Trophoblast cell (in vitro differentiated cells and primary cell): Measurements from ENCODE around the gene NAV3.

Experiments used
- DNase-seq, 2 donors: peaks; one replicate each; pipeline ENCODE4 v3.0.0-alpha.2; 2016
- H2AFZ ChIP-seq: 2 replicates; pipeline ENCODE4 v1.6.1; 2013; ENCODE audit warnings: low read length, moderate library complexity, mild to moderate bottlenecking; ENCODE audit not compliant: insufficient read depth, poor library complexity
- H2AK5ac ChIP-seq: 2 replicates; pipeline ENCODE4 v1.6.1; 2013; ENCODE audit warnings: mild to moderate bottlenecking, low read length
- H2BK120ac ChIP-seq: 2 replicates; pipeline ENCODE4 v1.6.1; 2013; ENCODE audit warnings: low read length, mild to moderate bottlenecking, moderate library complexity; ENCODE audit not compliant: insufficient read depth, poor library complexity
- H2BK12ac ChIP-seq: 2 replicates; pipeline ENCODE4 v1.6.1; 2013; ENCODE audit warnings: mild to moderate bottlenecking, low read length, moderate library complexity
- H2BK5ac ChIP-seq: 2 replicates; pipeline ENCODE4 v1.6.1; 2013; ENCODE audit warnings: low read length, low read depth, moderate library complexity, mild to moderate bottlenecking; ENCODE audit not compliant: poor library complexity
- H3K14ac ChIP-seq: 2 replicates; pipeline ENCODE4 v1.6.1; 2013; ENCODE audit warnings: mild to moderate bottlenecking, low read length
- H3K18ac ChIP-seq: 2 replicates; pipeline ENCODE4 v1.6.1; 2013; ENCODE audit warnings: mild to moderate bottlenecking, low read length
- H3K23ac ChIP-seq: 2 replicates; pipeline ENCODE4 v1.6.1; 2013; ENCODE audit warnings: low read length
- H3K27ac ChIP-seq: 2 replicates; pipeline ENCODE4 v1.5.1; 2013; ENCODE audit warnings: low read depth, mild to moderate bottlenecking, inconsistent platforms, low read length, moderate library complexity
- H3K27me3 ChIP-seq: 2 replicates; pipeline ENCODE4 v1.6.1; 2013; ENCODE audit warnings: inconsistent platforms, mild to moderate bottlenecking, low read length, moderate library complexity; ENCODE audit not compliant: insufficient read depth
- H3K36me3 ChIP-seq, 2 experiments: 1 replicate in 1 of 2; 2 replicates in 1 of 2; pipeline ENCODE4 v1.6.1; 2013; ENCODE audit warnings: low read length in 2 of 2, mild to moderate bottlenecking in 2 of 2, moderate library complexity in 1 of 2; ENCODE audit not compliant: insufficient read depth in 2 of 2, control insufficient read depth in 1 of 2
- H3K4ac ChIP-seq: 2 replicates; pipeline ENCODE4 v1.6.1; 2013; ENCODE audit warnings: low read depth, mild to moderate bottlenecking, low read length, moderate library complexity
- H3K4me1 ChIP-seq, 2 experiments: 1 replicate in 1 of 2; 2 replicates in 1 of 2; pipeline ENCODE4 v1.6.1; 2013; ENCODE audit warnings: low read length in 2 of 2, mild to moderate bottlenecking in 2 of 2, moderate library complexity in 1 of 2; ENCODE audit not compliant: insufficient read depth in 2 of 2, control insufficient read depth in 1 of 2
- H3K4me2 ChIP-seq: 2 replicates; pipeline ENCODE4 v1.6.1; 2013; ENCODE audit warnings: inconsistent platforms, mild to moderate bottlenecking, low read length, moderate library complexity
- H3K4me3 ChIP-seq: 2 replicates; pipeline ENCODE4 v1.5.1; 2013; ENCODE audit warnings: mild to moderate bottlenecking, low read depth, low read length, inconsistent platforms
- H3K79me1 ChIP-seq: one replicate; pipeline ENCODE4 v1.6.1; 2013; ENCODE audit warnings: low read length
- H3K79me2 ChIP-seq: 2 replicates; pipeline ENCODE4 v1.6.1; 2013; ENCODE audit warnings: low read length, mild to moderate bottlenecking; ENCODE audit not compliant: control insufficient read depth, insufficient read depth, poor library complexity
- H3K9ac ChIP-seq: 2 replicates; pipeline ENCODE4 v1.6.1; 2013; ENCODE audit warnings: mild to moderate bottlenecking, low read length
- H3K9me3 ChIP-seq: 2 replicates; pipeline ENCODE4 v1.6.1; 2013; ENCODE audit warnings: low read depth, mild to moderate bottlenecking, control low read depth, inconsistent platforms, low read length; ENCODE audit not compliant: insufficient read depth
- H4K12ac ChIP-seq: 2 replicates; pipeline ENCODE4 v1.6.1; 2013; ENCODE audit warnings: low read depth, mild to moderate bottlenecking, low read length, moderate library complexity
- H4K8ac ChIP-seq: 2 replicates; pipeline ENCODE4 v1.6.1; 2013; ENCODE audit warnings: low read depth, mild to moderate bottlenecking, low read length, moderate library complexity
- H4K91ac ChIP-seq: one replicate; pipeline ENCODE4 v1.6.1; 2013; ENCODE audit warnings: low read depth, mild to moderate bottlenecking, low read length, moderate library complexity
- WGBS: extraction: QIAGEN DNeasy Blood & Tissue Kit; methylation state at CpG from one replicate; pipeline ENCODE4 v1.1.7; 2013; ENCODE audit warnings: missing lambda C conversion rate; ENCODE audit not compliant: insufficient read length, insufficient coverage; ENCODE audit errors: extremely low coverage; 5-methylcytosine and 5-hydroxymethylcytosine counted together

NAV3 gene

DNA sequence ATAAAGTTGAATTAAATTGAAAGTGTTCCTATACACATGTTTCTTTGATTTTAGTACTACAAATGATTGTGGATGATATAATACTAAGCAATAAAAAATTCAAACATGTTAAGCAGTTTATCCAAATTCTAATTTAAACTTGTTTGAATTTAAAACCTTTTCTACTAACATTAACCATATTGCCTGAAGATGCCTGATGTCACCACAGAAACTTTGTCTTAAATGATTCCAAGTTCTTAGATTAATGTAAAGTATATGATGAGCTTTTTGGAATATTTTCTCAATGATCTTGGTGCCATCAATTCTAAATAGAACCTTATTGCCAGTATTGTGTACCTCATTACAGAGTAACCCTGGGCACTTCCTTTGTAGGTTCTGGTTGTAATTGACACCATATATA lies 259.6 kb downstream of the NAV3 start:
- Histone ChIP-seq H3K4me2 (no peak overlapping the region), H3K9me3 (no peaks in the 10 kb centered on the region), H3K18ac (no peak overlapping the region), H3K27ac (no peak overlapping the region), H3K23ac (no peak overlapping the region), H2AFZ (no peak overlapping the region), H4K91ac (no peak overlapping the region), H3K4ac (no peak overlapping the region), H2AK5ac (no peak overlapping the region), H3K36me3 (no peaks in the 10 kb centered on the region), H2BK5ac (no peak overlapping the region), H3K79me1 (no peaks in the 10 kb centered on the region), H4K8ac (no peak overlapping the region), H3K79me2 (no peaks in the 10 kb centered on the region), H3K27me3 (no peaks in the 10 kb centered on the region), H4K12ac (no peak overlapping the region), H3K14ac (no peak overlapping the region), H3K4me3 (no peak overlapping the region), H2BK120ac (no peak overlapping the region), H3K4me1 (no peaks in the 10 kb centered on the region), H3K9ac (no peak overlapping the region), H2BK12ac (no peak overlapping the region)
- no peak for DNase-seq

DNA sequence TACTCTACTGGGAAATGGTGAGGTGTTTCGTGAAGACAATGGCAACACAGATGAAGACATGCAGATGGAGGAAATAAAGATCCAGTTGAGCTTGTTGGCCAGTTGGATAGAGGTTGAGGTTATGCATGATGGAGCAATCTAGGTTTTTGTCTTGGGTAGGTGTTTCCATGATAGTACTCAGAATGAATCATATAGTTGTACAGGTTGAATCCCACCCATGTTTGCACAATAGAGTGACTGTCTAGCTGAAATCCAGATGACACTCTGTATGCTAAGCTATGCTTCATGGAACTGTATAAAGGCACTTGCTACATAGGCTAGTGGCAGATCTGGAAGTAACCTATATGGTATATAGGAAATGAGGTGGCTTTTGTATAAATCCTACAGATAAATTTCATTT lies 264.9 kb downstream of the NAV3 start:
- Histone ChIP-seq H3K4me2 (no peak overlapping the region), H2BK120ac (no peak overlapping the region), H3K27ac (no peak overlapping the region), H2AFZ (no peak overlapping the region), H3K4me3 (no peak overlapping the region), H3K27me3 (no peaks in the 10 kb centered on the region), H3K9ac (no peak overlapping the region), H4K91ac (no peak overlapping the region), H4K8ac (no peak overlapping the region), H3K9me3 (no peaks in the 10 kb centered on the region), H3K23ac (no peak overlapping the region), H3K79me1 (no peaks in the 10 kb centered on the region), H3K79me2 (no peaks in the 10 kb centered on the region), H2BK12ac (no peak overlapping the region), H3K4me1 (no peaks in the 10 kb centered on the region), H3K18ac (no peak overlapping the region), H2AK5ac (no peak overlapping the region), H3K4ac (no peak overlapping the region), H3K14ac (no peak overlapping the region), H2BK5ac (no peak overlapping the region), H3K36me3 (no peaks in the 10 kb centered on the region), H4K12ac (no peak overlapping the region)
- DNase-seq = no peak
- no CpG with 5 or more reads among the region's 1 CpG for WGBS

DNA sequence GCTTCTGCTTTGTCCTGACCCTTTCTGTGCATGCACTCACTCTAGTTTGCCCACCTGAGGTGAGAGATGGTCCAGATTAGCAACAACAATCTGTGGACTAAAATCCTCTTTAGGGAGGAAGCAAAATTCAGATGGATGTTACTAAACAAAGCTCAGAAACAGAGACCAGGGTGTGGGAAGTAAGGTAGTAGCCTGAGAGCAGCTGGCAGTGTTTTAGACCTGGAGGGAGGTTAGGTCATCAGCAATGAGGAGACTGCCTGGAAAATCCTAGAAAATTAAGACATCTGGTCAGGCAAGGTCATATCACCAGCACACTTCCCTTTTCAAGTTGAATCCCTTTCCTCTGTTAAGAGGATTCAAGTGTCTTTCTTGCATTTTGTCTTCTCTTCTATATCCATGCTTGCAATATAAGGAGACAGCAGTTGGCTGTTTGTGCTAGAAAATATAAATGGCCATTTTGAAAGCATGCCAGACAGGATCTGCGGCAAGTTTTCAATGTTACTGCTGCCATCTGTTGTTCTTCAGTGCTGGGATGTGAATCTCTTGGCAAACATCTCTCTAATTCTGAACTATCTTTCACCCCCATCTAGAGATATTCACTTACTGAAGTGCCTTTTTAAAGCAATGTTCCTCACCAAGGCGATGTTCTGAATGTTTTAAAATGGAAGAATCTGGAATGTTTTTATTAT lies 266.4 kb downstream of the NAV3 start:
- Histone ChIP-seq H3K4ac (no peak overlapping the region), H2BK120ac (no peak overlapping the region), H3K36me3 (no peaks in the 10 kb centered on the region), H3K14ac (no peak overlapping the region), H4K91ac (no peak overlapping the region), H2BK12ac (no peak overlapping the region), H3K9ac (no peak overlapping the region), H3K79me2 (no peaks in the 10 kb centered on the region), H2AK5ac (no peak overlapping the region), H3K4me3 (no peak overlapping the region), H3K4me2 (no peak overlapping the region), H2AFZ (no peak overlapping the region), H3K9me3 (no peaks in the 10 kb centered on the region), H3K18ac (no peak overlapping the region), H3K79me1 (no peaks in the 10 kb centered on the region), H3K27ac (no peak overlapping the region), H4K12ac (no peak overlapping the region), H3K27me3 (no peaks in the 10 kb centered on the region), H2BK5ac (no peak overlapping the region), H3K23ac (no peak overlapping the region), H4K8ac (no peak overlapping the region), H3K4me1 (no peaks in the 10 kb centered on the region)
- no peak for DNase-seq
- no CpG with 5 or more reads among the region's 2 CpGs for WGBS

DNA sequence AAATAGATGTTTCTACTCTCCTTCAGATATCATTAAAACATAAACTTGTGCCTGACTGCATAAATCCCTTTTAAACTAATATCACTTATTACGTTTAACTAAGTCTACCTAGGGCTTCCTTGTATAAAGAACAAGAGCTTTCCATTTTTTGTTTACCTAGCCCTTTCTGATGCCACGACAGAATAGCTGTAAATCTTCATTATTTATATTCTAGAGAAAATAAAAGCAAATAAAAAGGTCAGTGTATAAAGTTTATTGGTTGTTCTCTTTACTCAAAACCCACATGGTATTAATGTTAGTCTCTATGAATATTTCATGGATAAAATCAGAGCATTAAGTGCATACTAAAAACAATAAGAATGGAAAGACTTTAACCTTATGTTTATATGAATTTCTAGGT lies 269.1 kb downstream of the NAV3 start:
- H3K4me2 ChIP-seq = no peak overlapping the region
- no peak overlapping the region for H2AK5ac ChIP-seq
- H4K8ac ChIP-seq = no peak overlapping the region
- WGBS = no CpG with 5 or more reads among the region's 2 CpGs
- no peaks in the 10 kb centered on the region for H3K79me1 ChIP-seq
- no peak overlapping the region for H2BK5ac ChIP-seq
- H2BK12ac ChIP-seq = no peak overlapping the region
- no peaks in the 10 kb centered on the region for H3K79me2 ChIP-seq
- no peaks in the 10 kb centered on the region for H3K36me3 ChIP-seq
- no peak for DNase-seq
- no peak overlapping the region for H3K4ac ChIP-seq
- H3K23ac ChIP-seq = no peak overlapping the region
- H3K9ac ChIP-seq = no peak overlapping the region
- no peak overlapping the region for H3K14ac ChIP-seq
- H3K18ac ChIP-seq = no peak overlapping the region
- no peak overlapping the region for H2BK120ac ChIP-seq
- no peaks in the 10 kb centered on the region for H3K27me3 ChIP-seq
- no peak overlapping the region for H2AFZ ChIP-seq
- H3K4me1 ChIP-seq = no peaks in the 10 kb centered on the region
- H3K4me3 ChIP-seq = no peak overlapping the region
- no peak overlapping the region for H3K27ac ChIP-seq
- H4K91ac ChIP-seq = no peak overlapping the region
- no peak overlapping the region for H4K12ac ChIP-seq
- no peaks in the 10 kb centered on the region for H3K9me3 ChIP-seq
